Erythroblast (primary cell): ENCODE results near the gene ADARB2.

Experiments
- DNase-seq, 2 experiments: peaks; one replicate each; lab custom pipeline; 2025; lab: John Stamatoyannopoulos, UW
- GATA1 ChIP-seq: IDR thresholded peaks from 2 replicates; pipeline ENCODE4 v1.6.1; 2011; ENCODE audit warnings: low read depth, mild to moderate bottlenecking, control low read depth, low read length, moderate library complexity
- POLR2A ChIP-seq: IDR thresholded peaks from 2 replicates; pipeline ENCODE4 v1.6.1; 2011; ENCODE audit warnings: mild to moderate bottlenecking, low read length

Gene ADARB2

DNA sequence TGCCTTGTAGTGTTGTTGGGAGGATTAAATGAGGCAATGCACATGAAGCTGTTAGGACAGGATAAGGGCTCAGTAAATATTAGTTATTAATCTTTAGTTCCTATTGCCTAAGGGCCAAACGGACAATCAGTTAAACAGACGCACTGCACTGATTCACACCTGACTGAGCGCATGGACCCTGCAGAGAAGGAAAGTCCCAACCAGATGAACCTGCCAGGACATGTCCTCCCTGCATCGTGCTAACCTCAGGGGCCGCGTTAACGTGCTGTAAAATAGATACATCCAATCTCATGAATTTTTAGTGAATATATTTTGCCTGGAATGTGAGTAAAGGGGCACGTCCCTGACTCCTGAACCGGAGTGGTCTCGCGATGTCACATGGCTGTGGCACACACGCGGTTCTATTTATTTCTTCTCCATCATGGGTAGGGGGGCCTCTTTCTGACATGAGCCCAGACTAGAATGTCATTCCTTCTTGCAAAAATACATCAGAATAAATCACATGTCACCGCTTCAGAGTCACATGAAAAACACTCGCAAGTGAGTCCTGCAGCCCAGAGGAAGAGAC, 12.3 kb downstream of the ADARB2 start:
- TF ChIP-seq GATA1, result no peak
- no peak for TF ChIP-seq POLR2A
- DNase-seq, result no peak

DNA sequence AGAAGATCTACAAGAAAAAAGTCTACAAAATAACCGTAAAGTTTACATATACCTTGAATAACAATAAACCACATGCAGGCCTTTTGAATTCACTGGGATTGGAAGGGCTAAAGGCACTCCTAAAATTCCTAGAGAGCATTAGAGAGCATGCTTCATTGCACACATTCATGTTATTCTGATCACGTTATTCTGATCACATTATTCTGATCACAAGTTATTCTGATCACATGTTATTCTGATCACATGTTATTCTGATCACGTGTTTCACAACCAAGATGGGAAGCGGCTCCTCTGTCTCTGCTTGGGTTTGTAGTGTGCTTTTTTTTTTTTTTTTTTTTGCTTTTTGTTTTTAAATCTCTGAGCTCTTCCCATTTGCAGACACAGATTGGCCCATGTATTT, 20.5 kb downstream of the ADARB2 start:
- DNase-seq, result no peak
- TF ChIP-seq POLR2A (no peak), GATA1 (no peak)

DNA sequence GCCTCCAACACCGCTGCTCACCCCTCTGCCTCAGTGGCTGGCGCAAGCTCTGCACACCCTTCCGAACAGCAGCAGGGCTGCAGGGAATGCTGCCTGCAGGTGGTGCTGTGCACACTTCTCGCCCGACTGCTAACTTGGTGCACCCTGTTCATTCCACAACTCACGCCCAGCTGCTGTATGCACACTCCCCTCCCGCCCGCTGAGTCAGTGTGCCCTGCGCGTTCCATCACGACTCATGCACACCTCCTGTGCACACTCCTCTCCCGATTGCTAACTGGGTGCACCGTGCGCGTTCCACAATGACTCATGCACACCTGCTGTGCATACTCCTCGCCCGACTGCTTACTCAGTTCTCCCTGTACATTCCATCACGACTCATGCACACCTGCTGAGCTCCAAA, 21.5 kb downstream of the ADARB2 start:
- TF ChIP-seq GATA1 (no peak), POLR2A (no peak)
- no peak for DNase-seq

DNA sequence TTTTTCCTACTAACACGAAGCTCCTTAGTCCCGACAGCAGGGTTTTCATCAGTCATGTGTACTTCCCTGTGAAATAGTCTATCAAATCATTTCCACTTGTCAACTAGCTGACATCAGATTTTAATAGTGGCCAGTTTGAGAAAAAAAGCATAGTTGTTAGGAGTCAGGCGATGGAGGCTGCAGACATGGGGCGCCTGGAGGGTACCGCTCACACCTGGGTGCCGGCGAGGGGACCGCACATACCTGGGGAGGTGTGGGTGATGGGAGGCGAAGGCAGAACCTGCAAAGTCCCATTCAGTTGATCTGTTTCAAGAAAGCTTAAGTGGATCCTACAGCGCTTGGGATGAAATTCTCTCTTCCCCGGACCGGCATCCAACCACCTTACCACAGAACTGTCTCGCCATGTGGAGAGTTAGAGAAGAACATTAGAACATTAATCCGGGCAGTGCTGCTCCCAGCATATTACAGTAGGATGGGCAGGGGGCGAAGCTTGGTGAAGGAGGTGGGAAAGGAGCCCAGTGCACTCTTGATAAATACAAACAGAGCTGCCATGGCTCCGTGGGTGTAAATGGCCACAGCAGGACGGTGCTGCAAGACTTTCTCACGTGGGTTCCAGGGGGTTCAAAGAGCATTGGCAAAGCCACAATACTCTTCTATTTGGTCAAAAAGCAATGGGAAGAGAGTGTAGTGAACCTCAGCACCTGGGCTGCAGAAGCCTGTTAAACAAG, 24.2 kb downstream of the ADARB2 start:
- DNase-seq, result no peak

DNA sequence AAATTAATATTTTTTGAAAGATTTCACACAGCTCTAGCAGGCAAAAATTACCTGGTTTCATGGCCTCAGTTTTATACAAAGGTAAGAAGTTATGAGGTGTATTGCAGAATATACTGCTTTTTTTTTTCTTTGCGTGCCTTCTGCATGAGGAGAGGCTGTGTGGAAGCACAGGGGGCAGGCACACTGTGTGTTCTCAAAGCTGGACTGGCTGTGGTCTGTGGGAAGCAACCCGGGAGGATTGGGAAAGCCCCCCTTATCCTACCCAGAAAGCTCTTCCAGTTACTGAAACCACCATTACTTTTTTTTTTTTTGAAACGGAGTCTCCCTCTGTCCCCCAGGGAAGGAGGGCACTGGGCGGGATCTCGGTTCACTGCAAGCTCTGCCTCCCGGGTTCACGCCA, 25.0 kb downstream of the ADARB2 start:
- TF ChIP-seq POLR2A, result no peak
- TF ChIP-seq GATA1, result no peak
- DNase-seq, result no peak

More for the DNA sequence above, 24.2 kb downstream of the ADARB2 start:
- no peak for TF ChIP-seq GATA1
- TF ChIP-seq POLR2A, result no peak

DNA sequence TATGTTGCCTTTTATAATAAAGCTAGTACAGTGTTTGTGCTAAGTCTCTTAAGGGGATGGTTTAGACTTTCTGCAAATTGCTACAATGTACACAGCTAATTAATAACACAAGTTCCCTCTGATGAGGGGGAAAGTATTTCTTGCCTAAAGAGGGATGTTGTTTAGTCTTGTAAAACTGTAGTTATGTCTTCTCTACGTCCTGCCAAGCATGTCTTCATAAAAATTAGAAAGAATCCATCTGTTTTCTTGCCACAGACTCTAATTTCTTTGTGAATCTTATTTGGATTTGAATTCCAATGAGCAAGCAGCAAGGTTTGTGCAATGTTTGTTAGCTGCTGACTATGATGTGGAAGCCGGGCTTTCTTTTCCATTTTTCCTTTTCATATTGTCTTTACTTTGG, 28.2 kb downstream of the ADARB2 start:
- no peak for TF ChIP-seq POLR2A
- TF ChIP-seq GATA1, result no peak
- no peak for DNase-seq

DNA sequence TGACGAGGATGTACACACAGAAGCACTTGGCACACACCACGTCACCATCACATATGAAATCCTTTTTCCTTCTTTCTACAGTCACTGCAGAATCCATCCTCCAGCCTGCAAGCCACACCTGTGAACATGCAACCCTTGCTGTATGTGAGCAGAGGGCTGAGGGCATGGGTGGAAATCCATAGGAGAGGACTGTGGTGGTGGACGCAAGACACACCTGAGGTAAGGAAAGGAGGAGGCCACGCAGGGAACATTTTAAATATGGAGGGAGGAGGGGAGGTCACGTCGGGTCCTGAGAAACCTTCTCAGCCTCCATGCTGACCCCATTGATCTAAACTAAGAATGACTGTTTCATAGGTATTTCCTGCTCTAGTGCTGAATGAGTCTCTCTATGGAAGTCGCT, 28.6 kb downstream of the ADARB2 start:
- no peak for DNase-seq
- no peak for TF ChIP-seq POLR2A
- no peak for TF ChIP-seq GATA1

DNA sequence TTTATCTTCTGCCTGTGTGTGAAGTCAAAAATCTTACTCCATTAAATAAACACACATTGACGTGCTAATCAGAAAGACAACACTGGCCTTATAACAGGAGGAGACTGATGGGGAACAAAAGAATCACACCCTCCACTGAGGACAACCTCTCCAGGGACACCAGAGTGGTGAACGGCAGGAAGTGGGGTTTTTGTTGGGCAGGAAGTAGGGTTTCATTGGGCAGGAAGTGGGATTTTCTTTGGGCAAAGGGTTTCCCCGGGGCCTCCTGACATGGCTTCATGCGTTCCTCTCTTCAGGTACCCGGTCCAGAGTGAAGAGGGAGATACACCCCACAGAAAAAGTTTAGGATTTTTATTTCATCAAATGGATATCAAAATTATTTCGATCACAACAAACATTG, 30.6 kb downstream of the ADARB2 start:
- no peak for DNase-seq

DNA sequence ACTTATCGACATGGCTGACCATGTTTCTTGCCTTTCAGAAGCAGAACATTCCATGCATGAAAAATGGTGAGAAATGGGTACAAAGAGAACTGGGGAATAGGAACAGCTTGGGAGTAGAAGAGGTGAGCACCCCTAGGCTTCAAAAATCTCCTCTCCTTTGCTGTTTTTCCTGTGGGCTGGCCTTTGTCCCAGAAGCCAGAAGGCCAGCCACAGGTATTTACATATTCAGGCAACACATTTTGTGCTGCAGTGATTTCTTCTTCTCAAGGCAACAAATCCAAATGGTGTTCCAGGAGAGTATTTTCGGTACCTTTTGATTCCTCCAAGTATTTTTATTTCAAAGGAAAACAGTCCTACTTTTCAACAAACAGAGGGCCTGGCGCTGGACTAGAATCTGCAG, 31.1 kb downstream of the ADARB2 start:
- DNase-seq, result no peak
- TF ChIP-seq POLR2A, result no peak
- TF ChIP-seq GATA1, result no peak

More for the DNA sequence above, 30.6 kb downstream of the ADARB2 start:
- TF ChIP-seq GATA1 (no peak), POLR2A (no peak)

DNA sequence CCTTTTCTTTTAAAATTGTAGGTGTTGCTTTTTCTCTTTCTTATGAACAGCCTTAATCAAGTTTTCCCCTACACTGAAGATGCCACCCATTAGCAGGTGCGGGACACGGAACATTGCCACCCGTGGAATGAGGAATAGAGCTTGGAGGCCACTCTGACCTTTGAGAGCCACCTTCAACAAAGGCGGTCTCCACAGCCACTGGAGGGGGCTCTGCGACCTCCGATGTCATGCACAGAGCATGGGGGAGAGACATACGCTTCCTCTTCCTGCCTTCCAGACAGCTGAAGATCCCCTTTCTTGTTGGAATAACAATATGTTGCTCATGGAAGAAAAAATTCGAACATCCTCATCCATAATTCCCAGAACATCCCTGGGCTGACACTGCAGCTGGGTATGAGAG, 39.1 kb downstream of the ADARB2 start:
- no peak for TF ChIP-seq POLR2A
- DNase-seq, result no peak

DNA sequence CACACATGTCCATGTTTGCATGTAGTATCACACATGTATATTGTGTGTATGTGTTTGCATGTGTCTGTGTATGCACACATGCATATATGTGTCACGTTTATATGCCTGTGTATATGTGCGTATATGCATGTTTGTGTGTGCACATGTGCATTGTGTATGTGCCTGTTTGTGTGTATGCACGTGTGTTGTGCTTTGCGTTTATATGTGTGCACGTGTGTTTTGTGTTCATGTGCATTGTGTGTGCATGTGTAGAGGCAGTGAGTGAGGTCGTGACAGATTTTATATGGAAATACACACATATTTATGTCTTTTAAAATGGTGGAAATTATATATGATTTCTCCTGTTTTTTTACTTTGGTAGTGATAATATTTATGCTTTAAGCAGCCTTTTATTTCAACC, 41.2 kb downstream of the ADARB2 start:
- DNase-seq, result no peak
- no peak for TF ChIP-seq GATA1

DNA sequence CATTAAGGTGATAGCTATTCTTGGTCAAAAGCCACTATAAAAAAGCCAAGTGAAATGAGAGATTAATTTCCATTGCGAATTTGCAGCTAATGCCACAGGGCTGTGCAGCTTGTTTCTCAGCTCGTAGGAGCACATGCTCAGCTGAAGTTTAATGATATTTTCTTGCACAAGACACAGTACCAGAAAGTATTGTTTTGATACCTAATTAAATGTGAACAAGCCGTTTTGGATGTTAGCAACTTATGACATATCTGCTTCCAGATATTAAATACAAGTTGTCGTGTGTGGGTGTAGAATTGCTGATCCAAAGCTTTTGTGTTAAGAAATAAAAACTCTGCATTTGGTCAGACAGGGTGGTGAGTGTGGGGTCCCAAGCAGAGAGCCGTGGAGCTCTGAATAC, 47.2 kb downstream of the ADARB2 start:
- no peak for TF ChIP-seq GATA1
- no peak for TF ChIP-seq POLR2A
- DNase-seq, result no peak

DNA sequence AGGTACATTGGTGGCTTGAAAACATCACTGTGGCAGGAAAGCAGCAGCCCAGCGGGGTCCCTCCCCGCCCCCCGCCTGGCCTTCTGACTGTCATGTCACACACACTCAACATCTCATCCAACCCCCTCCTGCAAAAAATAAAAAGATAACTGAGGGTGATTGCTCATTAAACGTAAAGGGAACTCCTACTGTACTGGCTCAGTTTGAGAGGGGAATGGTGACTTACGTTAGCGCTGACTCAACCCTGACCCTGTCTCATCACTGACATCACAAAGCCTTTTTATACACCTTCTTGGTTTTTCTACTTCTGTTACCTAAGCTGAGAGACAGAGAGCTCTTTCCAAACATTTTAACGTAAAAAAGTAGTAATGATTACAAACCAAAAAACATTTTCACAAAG, 48.8 kb downstream of the ADARB2 start:
- DNase-seq, result no peak
- TF ChIP-seq POLR2A (no peak), GATA1 (no peak)

DNA sequence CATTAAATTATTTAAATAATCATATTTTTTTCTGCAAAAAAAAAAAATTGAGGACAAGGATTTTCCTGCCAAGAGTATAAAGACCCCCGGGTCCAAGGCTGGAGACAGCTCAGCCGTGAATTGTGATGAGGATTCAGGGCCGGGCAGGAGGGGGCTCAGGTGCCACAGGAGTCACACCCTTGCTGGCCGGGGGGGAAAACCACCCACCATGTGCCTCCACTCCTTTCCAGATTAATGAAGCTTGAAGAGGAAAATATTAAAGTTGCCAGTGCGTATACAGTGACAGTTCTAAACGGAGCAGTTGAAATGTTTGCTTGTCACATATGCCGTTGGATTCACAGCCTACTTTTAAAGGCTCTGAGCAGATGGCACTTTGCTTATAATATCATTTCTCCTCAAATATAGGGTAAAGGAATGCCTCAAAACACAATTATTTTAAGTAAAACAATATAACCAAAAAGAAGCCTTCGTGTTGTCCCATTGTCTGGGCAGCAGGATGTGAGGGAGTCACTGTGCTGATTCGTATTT, 49.6 kb downstream of the ADARB2 start:
- DNase-seq, result no peak
- TF ChIP-seq GATA1, result no peak
- no peak for TF ChIP-seq POLR2A

DNA sequence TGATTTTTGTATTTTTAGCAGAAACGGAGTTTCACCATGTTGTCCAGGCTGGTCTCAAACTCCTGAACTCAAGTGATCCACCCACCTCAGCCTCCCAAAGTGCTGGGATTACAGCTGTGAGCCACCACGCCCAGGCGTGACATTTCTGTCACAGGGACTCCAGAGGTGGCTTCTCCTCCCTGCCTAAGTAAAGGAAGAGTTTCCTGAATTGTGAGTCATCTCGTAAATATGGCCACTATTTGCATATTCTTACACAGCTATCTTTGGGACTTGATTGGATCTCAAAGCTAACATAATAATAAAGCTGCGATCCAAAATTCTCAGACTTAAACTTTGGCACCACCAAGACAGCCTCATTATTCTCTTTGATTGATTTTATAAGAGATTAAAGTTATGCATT, 50.1 kb downstream of the ADARB2 start:
- TF ChIP-seq POLR2A (no peak), GATA1 (no peak)
- DNase-seq, result no peak

DNA sequence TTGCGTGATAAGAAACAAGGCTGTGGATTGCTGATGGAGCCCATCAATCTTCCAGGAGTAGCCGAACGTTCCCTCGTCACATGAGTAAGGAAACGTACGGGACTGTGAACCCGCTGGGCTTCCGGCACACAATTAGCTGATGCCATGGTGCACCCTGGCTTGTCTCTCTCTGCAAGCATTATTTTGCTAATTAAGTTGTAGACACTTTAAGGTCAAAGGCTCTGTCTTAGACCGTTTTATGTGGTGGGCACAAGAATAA, 50.9 kb downstream of the ADARB2 start:
- no peak for DNase-seq
- no peak for TF ChIP-seq GATA1
- TF ChIP-seq POLR2A, result no peak
